Natural killer cell (primary cell): ENCODE results near the gene TTC12. TPM values are rescaled to one million over a fixed set of nuclear protein-coding genes. Genes with fewer than 3 reads are reported as not detected.

Experiments used
- ATAC-seq, 3 donors: fragments of 150-1000 bp in 2 of 3; fragments of 200-7000 bp in 1 of 3; cut with Tn5 transposase; 1 replicate in 1 of 3; 2 replicates in 2 of 3; pipeline ENCODE4 v1.10.0; 2021; ENCODE audit warnings: mild to moderate bottlenecking in 2 of 3, moderate library complexity in 2 of 3
- DNase-seq, 2 donors: peaks; one replicate each; pipeline versions ENCODE4 v3.0.0 to v3.0.0-alpha.2; 2013 to 2021; ENCODE audit warnings: mixed read lengths in 1 of 2
- H3K27ac ChIP-seq: one replicate; pipeline ENCODE4 v1.5.1; 2013; ENCODE audit warnings: mild to moderate bottlenecking, low read length
- H3K27me3 ChIP-seq: one replicate; pipeline ENCODE4 v1.6.1; 2013; ENCODE audit warnings: low read length; ENCODE audit not compliant: control insufficient read depth, insufficient read depth
- H3K36me3 ChIP-seq: one replicate; pipeline ENCODE4 v1.6.1; 2013; ENCODE audit warnings: low read length; ENCODE audit not compliant: control insufficient read depth, insufficient read depth
- H3K4me1 ChIP-seq: one replicate; pipeline ENCODE4 v1.6.1; 2013; ENCODE audit warnings: low read length; ENCODE audit not compliant: control insufficient read depth, insufficient read depth
- H3K4me3 ChIP-seq: one replicate; pipeline ENCODE4 v1.5.1; 2013; ENCODE audit warnings: low read length
- H3K9me3 ChIP-seq: one replicate; pipeline ENCODE4 v1.6.1; 2013; ENCODE audit warnings: low read length; ENCODE audit not compliant: control insufficient read depth, insufficient read depth
- H3K27ac Mint-ChIP-seq, 2 donors: one replicate each; pipeline ENCODE4 v1.8.0; 2022; ENCODE audit warnings: mild to moderate bottlenecking in 2 of 2, mixed read lengths in 2 of 2, moderate library complexity in 1 of 2
- H3K27me3 Mint-ChIP-seq, 2 donors: one replicate each; pipeline ENCODE4 v1.8.0; 2022; ENCODE audit warnings: low read depth in 2 of 2, mixed read lengths in 2 of 2
- H3K36me3 Mint-ChIP-seq: one replicate; pipeline ENCODE4 v1.8.0; 2022; ENCODE audit warnings: mixed read lengths
- H3K4me1 Mint-ChIP-seq, 2 donors: one replicate each; pipeline ENCODE4 v1.8.0; 2022; ENCODE audit warnings: mixed read lengths in 2 of 2
- H3K4me3 Mint-ChIP-seq: one replicate; pipeline ENCODE4 v1.8.0; 2022; ENCODE audit warnings: mild to moderate bottlenecking, moderate library complexity, mixed read lengths
- H3K9me3 Mint-ChIP-seq, 2 donors: one replicate each; pipeline ENCODE4 v1.8.0; 2022; ENCODE audit warnings: mixed read lengths in 2 of 2
- WGBS: methylation state at CpG from one replicate; pipeline ENCODE4 v1.1.7; 2013; ENCODE audit warnings: missing lambda C conversion rate; ENCODE audit not compliant: insufficient coverage; 5-methylcytosine and 5-hydroxymethylcytosine counted together
- intact Hi-C: fragments of 100-400 bp; cut with micrococcal nuclease; formaldehyde crosslinking; loops from one replicate; pipeline ENCODE4 v1.14.2; 2022
- total RNA-seq, 4 donors: library from RNA; stranded (reverse); fragments of 120-200 nt in 1 of 4; gene quantifications; one replicate each; pipeline versions ENCODE4 v1.2.3 to v1.2.4, GENCODE V29; 2013 to 2022
- TF ChIP-seq, protein P1 (sequence below): fragments of 200-600 bp; IDR thresholded peaks from one replicate; pipeline ENCODE4 v1.8.0; 2022; ENCODE audit warnings: antibody characterized with exemption

The TTC12 gene
- total RNA-seq, 3 donors from 2014 or later (not counting 1 experiment from before 2014, with no cell fraction given) = 20.8 to 25.4 (median 24.1) TPM

DNA sequence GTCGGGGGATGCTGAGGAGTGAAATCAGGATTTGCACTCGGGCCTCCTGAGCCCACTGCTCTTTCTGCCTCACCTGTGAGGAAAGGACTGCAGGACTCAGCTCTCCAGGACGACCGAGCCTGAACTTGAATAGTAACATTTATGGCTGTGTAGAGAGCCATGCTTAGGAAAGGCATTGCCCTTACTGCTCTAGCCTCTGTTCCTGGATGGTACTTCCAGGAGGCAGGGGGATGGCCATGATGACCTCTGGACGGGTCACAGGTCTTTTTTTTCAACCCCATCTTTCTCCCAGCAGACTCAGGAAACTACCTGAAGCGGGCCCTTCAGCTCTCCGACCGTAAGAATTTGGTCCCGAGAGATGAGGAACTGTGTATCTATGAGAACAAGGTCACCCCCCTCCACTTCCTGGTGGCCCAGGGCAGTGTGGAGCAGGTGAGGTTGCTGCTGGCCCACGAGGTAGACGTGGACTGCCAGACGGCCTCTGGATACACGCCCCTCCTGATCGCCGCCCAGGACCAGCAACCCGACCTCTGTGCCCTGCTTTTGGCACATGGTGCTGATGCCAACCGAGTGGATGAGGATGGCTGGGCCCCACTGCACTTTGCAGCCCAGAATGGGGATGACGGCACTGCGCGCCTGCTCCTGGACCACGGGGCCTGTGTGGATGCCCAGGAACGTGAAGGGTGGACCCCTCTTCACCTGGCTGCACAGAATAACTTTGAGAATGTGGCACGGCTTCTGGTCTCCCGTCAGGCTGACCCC is 84.5 kb downstream of the TTC12 start:
- intact Hi-C loops = no loop called here
- no peaks in the 10 kb centered on the region for H3K27me3 ChIP-seq
- Mint-ChIP-seq H3K27ac (no peak overlapping the region), H3K4me3 (no peak overlapping the region), H3K9me3 (no peaks in the 10 kb centered on the region), H3K36me3 (no peaks in the 10 kb centered on the region), H3K4me1 (no peaks in the 10 kb centered on the region), H3K27me3 (peaks cover 0 to 3% of the 10 kb centered on the region in 2 donors)
- H3K9me3 ChIP-seq = no peaks in the 10 kb centered on the region
- no peak overlapping the region for H3K4me3 ChIP-seq
- H3K4me1 ChIP-seq = no peaks in the 10 kb centered on the region
- TF ChIP-seq, protein P1, sequence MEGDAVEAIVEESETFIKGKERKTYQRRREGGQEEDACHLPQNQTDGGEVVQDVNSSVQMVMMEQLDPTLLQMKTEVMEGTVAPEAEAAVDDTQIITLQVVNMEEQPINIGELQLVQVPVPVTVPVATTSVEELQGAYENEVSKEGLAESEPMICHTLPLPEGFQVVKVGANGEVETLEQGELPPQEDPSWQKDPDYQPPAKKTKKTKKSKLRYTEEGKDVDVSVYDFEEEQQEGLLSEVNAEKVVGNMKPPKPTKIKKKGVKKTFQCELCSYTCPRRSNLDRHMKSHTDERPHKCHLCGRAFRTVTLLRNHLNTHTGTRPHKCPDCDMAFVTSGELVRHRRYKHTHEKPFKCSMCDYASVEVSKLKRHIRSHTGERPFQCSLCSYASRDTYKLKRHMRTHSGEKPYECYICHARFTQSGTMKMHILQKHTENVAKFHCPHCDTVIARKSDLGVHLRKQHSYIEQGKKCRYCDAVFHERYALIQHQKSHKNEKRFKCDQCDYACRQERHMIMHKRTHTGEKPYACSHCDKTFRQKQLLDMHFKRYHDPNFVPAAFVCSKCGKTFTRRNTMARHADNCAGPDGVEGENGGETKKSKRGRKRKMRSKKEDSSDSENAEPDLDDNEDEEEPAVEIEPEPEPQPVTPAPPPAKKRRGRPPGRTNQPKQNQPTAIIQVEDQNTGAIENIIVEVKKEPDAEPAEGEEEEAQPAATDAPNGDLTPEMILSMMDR = no peak
- ATAC-seq (no peak), DNase-seq (no peak)
- no peaks in the 10 kb centered on the region for H3K36me3 ChIP-seq
- 83% methylated on average over 24 of the region's 24 CpGs for WGBS
- H3K27ac ChIP-seq = no peak overlapping the region

DNA sequence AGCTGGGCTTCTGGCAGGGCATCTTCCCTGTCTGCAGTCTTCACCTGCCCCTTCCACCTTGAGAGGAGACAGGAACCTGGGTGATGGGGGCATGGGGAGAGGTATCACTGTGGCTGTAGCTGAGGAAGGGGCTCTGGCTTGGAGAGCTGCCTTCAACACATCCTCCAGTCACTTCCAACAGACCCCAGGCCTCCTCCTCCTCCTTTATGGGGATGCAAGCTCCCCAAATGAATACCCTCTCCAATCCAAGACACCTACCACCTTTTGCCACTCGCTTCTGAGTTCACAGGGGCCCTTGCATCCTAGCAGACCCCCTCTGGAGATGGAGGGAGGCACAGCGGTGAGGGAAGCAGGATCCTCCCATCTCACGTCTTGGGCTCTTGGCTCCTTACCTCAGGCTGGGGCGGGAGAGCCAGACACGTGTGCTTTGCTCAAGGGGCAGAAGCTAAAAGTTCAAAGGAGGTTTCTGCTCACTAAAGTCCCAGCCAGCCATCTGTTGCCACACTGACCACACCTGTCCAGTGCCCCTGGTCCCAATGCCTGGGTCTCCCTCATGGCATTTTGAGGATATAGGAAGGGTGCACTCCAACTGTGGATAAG is 86.3 kb downstream of the TTC12 start:
- no peaks in the 10 kb centered on the region for H3K4me1 ChIP-seq
- H3K27me3 Mint-ChIP-seq = peaks cover 0 to 6% of the 10 kb centered on the region in 2 donors
- H3K27ac ChIP-seq = no peak overlapping the region
- DNase-seq (no peak), ATAC-seq (no peak)
- H3K4me3 ChIP-seq = no peak overlapping the region
- H3K4me1 Mint-ChIP-seq = no peaks in the 10 kb centered on the region
- no peak overlapping the region for H3K4me3 Mint-ChIP-seq
- H3K27me3 ChIP-seq = no peaks in the 10 kb centered on the region
- H3K36me3 ChIP-seq = no peaks in the 10 kb centered on the region
- H3K36me3 Mint-ChIP-seq = no peaks in the 10 kb centered on the region
- H3K27ac Mint-ChIP-seq = no peak overlapping the region
- TF ChIP-seq, protein P1 = no peak
- H3K9me3 ChIP-seq = no peaks in the 10 kb centered on the region
- H3K9me3 Mint-ChIP-seq = no peaks in the 10 kb centered on the region
- WGBS = 74% methylated on average over 5 of the region's 5 CpGs
- intact Hi-C loops = no loop called here

DNA sequence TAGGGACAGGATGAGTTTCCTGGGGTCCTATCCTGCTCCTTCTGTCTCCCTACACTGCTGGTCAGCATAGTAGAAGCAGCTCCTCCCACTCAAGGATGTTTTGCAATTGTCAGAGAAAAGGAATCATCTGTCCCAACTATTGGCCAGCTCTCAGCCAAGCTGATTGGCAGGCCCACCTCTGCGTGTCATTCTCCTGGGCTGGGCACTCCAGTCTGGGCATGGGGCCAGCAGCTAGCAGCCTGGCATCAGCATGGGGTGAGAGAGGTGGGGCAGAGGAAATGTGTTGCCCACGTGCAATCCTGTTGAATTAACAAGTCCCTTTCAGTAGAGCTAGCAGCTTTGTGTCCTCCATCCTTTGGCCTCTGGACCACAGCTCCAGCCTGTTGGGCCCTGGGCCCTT is 87.3 kb downstream of the TTC12 start:
- no peak for DNase-seq
- H3K36me3 Mint-ChIP-seq = no peaks in the 10 kb centered on the region
- H3K27ac Mint-ChIP-seq = no peak overlapping the region
- no peak overlapping the region for H3K27ac ChIP-seq
- H3K9me3 Mint-ChIP-seq = no peaks in the 10 kb centered on the region
- no peaks in the 10 kb centered on the region for H3K27me3 ChIP-seq
- ATAC-seq = no peak
- 5% methylated on average over 2 of the region's 2 CpGs for WGBS
- no peaks in the 10 kb centered on the region for H3K9me3 ChIP-seq
- no peak overlapping the region for H3K4me3 ChIP-seq
- no peaks in the 10 kb centered on the region for H3K36me3 ChIP-seq
- H3K4me1 Mint-ChIP-seq = no peaks in the 10 kb centered on the region
- peaks cover 0 to 6% of the 10 kb centered on the region in 2 donors for H3K27me3 Mint-ChIP-seq
- TF ChIP-seq, protein P1 = no peak
- no peak overlapping the region for H3K4me3 Mint-ChIP-seq
- no peaks in the 10 kb centered on the region for H3K4me1 ChIP-seq
- intact Hi-C loops = no loop called here
